ENCODE data around the gene MAD1L1. TPM values are rescaled to one million over a fixed set of nuclear protein-coding genes. Genes with fewer than 3 reads are reported as not detected.

Gene MAD1L1
- total and polyA plus RNA-seq, 2 of the 13 experiments (the other 11 are each of a cell fraction or from before 2014, with no cell fraction given): 17.4 to 64.7 TPM

DNA sequence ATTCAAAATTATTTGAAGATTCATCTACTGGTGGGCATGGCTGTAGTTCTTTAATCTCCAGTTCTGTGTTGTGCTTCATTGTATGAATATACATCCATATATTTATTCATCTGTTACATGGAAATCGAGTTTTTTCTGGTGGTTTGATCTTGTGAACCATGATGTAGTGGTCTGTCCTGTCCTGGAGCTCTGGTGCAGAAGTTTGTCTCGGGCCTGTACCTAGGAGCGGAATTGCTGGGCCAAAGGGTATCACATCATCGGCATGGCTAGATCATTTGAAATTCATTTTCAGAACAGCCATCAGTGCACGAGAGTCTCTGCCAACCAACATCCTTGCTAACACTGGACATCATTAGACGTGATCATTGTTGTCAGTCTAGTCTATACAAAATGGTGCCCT is 455.6 kb downstream of the MAD1L1 start (continued):
- TF ChIP-seq, protein P1, sequence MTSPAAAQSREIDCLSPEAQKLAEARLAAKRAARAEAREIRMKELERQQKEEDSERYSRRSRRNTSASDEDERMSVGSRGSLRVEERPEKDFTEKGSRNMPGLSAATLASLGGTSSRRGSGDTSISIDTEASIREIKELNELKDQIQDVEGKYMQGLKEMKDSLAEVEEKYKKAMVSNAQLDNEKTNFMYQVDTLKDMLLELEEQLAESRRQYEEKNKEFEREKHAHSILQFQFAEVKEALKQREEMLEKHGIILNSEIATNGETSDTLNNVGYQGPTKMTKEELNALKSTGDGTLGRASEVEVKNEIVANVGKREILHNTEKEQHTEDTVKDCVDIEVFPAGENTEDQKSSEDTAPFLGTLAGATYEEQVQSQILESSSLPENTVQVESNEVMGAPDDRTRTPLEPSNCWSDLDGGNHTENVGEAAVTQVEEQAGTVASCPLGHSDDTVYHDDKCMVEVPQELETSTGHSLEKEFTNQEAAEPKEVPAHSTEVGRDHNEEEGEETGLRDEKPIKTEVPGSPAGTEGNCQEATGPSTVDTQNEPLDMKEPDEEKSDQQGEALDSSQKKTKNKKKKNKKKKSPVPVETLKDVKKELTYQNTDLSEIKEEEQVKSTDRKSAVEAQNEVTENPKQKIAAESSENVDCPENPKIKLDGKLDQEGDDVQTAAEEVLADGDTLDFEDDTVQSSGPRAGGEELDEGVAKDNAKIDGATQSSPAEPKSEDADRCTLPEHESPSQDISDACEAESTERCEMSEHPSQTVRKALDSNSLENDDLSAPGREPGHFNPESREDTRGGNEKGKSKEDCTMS (CRISPR knock-in tag; conservative IDR thresholded peaks at IDR 0.05): no peak
- TF ChIP-seq ZNF264 (CRISPR knock-in tag; IDR thresholded peaks at IDR 0.05) (no peak), ZNF891 (CRISPR knock-in tag; IDR thresholded peaks at IDR 0.05) (no peak), DNMT1 (CRISPR knock-in tag; IDR thresholded peaks at IDR 0.05) (no peak)
- TF ChIP-seq, protein P2, sequence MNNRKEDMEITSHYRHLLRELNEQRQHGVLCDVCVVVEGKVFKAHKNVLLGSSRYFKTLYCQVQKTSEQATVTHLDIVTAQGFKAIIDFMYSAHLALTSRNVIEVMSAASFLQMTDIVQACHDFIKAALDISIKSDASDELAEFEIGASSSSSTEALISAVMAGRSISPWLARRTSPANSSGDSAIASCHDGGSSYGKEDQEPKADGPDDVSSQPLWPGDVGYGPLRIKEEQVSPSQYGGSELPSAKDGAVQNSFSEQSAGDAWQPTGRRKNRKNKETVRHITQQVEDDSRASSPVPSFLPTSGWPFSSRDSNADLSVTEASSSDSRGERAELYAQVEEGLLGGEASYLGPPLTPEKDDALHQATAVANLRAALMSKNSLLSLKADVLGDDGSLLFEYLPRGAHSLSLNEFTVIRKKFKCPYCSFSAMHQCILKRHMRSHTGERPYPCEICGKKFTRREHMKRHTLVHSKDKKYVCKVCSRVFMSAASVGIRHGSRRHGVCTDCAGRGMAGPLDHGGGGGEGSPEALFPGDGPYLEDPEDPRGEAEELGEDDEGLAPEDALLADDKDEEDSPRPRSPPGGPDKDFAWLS (CRISPR knock-in tag; IDR thresholded peaks at IDR 0.05; ENCODE audit: borderline replicate concordance): no peak
- TF ChIP-seq, protein P3, sequence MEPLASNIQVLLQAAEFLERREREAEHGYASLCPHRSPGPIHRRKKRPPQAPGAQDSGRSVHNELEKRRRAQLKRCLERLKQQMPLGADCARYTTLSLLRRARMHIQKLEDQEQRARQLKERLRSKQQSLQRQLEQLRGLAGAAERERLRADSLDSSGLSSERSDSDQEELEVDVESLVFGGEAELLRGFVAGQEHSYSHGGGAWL (CRISPR knock-in tag; IDR thresholded peaks at IDR 0.05): no peak
- TF ChIP-seq, protein P4, sequence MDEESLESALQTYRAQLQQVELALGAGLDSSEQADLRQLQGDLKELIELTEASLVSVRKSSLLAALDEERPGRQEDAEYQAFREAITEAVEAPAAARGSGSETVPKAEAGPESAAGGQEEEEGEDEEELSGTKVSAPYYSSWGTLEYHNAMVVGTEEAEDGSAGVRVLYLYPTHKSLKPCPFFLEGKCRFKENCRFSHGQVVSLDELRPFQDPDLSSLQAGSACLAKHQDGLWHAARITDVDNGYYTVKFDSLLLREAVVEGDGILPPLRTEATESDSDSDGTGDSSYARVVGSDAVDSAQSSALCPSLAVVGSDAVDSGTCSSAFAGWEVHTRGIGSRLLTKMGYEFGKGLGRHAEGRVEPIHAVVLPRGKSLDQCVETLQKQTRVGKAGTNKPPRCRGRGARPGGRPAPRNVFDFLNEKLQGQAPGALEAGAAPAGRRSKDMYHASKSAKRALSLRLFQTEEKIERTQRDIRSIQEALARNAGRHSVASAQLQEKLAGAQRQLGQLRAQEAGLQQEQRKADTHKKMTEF (CRISPR knock-in tag; IDR thresholded peaks at IDR 0.05): no peak
- TF ChIP-seq, protein P5, sequence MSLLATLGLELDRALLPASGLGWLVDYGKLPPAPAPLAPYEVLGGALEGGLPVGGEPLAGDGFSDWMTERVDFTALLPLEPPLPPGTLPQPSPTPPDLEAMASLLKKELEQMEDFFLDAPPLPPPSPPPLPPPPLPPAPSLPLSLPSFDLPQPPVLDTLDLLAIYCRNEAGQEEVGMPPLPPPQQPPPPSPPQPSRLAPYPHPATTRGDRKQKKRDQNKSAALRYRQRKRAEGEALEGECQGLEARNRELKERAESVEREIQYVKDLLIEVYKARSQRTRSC (CRISPR knock-in tag; IDR thresholded peaks at IDR 0.05; ENCODE audit: low read depth): no peak

All from HepG2 (cell line).